ENCODE measurements around the gene FKBP7. TPM values are rescaled to one million over a fixed set of nuclear protein-coding genes. Genes with fewer than 3 reads are reported as not detected.
"Not testable (repeated sequence)": the region's sequence is repeated elsewhere in the genome, so short reads cannot be mapped to it uniquely, and the experiment has no call there.

Gene FKBP7
- total RNA-seq, 2 experiments from 2014 or later: 2.8 to 2.9 TPM

- H3K27ac Mint-ChIP-seq: no peak overlapping the region
- no peaks in the 10 kb centered on the region for H3K27me3 Mint-ChIP-seq
- no peak overlapping the region for H3K4me3 Mint-ChIP-seq
- no peaks in the 10 kb centered on the region for H3K9me3 Mint-ChIP-seq
- H3K36me3 Mint-ChIP-seq: peaks cover 38% of the 10 kb centered on the region
- CTCF ChIA-PET: interaction anchor here (1.0 kb wide), 1 partner anchor 8 kb away, joined by 3 read pairs; no protein-coding TSS in a partner anchor
- intact Hi-C loops (cut with micrococcal nuclease): no loop called here
- no peak for DNase-seq
- POLR2A ChIA-PET: no interaction called here
- H3K4me1 Mint-ChIP-seq (ENCODE audit: low read depth): no peaks in the 10 kb centered on the region
These were observed 37.0 kb downstream of the FKBP7 start for GRCh38 chr2:178441426-178441825.

- H3K27me3 Mint-ChIP-seq: no peaks in the 10 kb centered on the region
- H3K9me3 Mint-ChIP-seq: no peaks in the 10 kb centered on the region
- no peak overlapping the region for H3K27ac Mint-ChIP-seq
- intact Hi-C loops (cut with micrococcal nuclease): no loop called here
- no peak for DNase-seq
- CTCF ChIA-PET: interaction anchor here (1.9 kb wide), 1 partner anchor 22 kb away, joined by 7 read pairs; no protein-coding TSS in a partner anchor
- H3K4me3 Mint-ChIP-seq: no peak overlapping the region
- no peaks in the 10 kb centered on the region for H3K4me1 Mint-ChIP-seq (ENCODE audit: low read depth)
- POLR2A ChIA-PET: no interaction called here
- peaks cover 47% of the 10 kb centered on the region for H3K36me3 Mint-ChIP-seq
These were observed 41.7 kb downstream of the FKBP7 start for GRCh38 chr2:178436662-178437061.

GRCh38 chr2:178429336-178429735 lies 49.1 kb downstream of the FKBP7 start:
- POLR2A ChIA-PET: no interaction called here
- no peak overlapping the region for H3K27ac Mint-ChIP-seq

GRCh38 chr2:178428396-178428806 lies 50.0 kb downstream of the FKBP7 start:
- H3K36me3 Mint-ChIP-seq: peaks cover 73% of the 10 kb centered on the region
- H3K27ac Mint-ChIP-seq: no peak overlapping the region
- CTCF ChIA-PET: interaction anchor here (0.8 kb wide), 1 partner anchor 14 kb away, joined by 6 read pairs; no protein-coding TSS in a partner anchor
- intact Hi-C loops (cut with micrococcal nuclease): no loop called here
- peaks cover 28% of the 10 kb centered on the region for H3K9me3 Mint-ChIP-seq
- H3K4me3 Mint-ChIP-seq: no peak overlapping the region
- POLR2A ChIA-PET: no interaction called here
- DNase-seq: no peak
- H3K4me1 Mint-ChIP-seq (ENCODE audit: low read depth): no peaks in the 10 kb centered on the region
- H3K27me3 Mint-ChIP-seq: no peaks in the 10 kb centered on the region

More at GRCh38 chr2:178429336-178429735, 49.1 kb downstream of the FKBP7 start:
- H3K9me3 Mint-ChIP-seq: peaks cover 22% of the 10 kb centered on the region
- H3K36me3 Mint-ChIP-seq: peaks cover 73% of the 10 kb centered on the region
- CTCF ChIA-PET: no interaction called here
- no peak overlapping the region for H3K4me3 Mint-ChIP-seq
- H3K4me1 Mint-ChIP-seq (ENCODE audit: low read depth): no peaks in the 10 kb centered on the region
- no peak for DNase-seq
- intact Hi-C loops (cut with micrococcal nuclease): no loop called here
- H3K27me3 Mint-ChIP-seq: no peaks in the 10 kb centered on the region

GRCh38 chr2:178427458-178427857 lies 50.9 kb downstream of the FKBP7 start:
- Mint-ChIP-seq H3K27me3 (no peaks in the 10 kb centered on the region), H3K27ac (no peak overlapping the region), H3K9me3 (peaks cover 28% of the 10 kb centered on the region), H3K36me3 (peaks cover 71% of the 10 kb centered on the region), H3K4me3 (no peak overlapping the region), H3K4me1 (ENCODE audit: low read depth) (no peaks in the 10 kb centered on the region)
- DNase-seq: no peak
- POLR2A ChIA-PET: no interaction called here
- intact Hi-C loops (cut with micrococcal nuclease): no loop called here
- CTCF ChIA-PET: no interaction called here

GRCh38 chr2:178426388-178426787 lies 52.0 kb downstream of the FKBP7 start:
- no peaks in the 10 kb centered on the region for H3K4me1 Mint-ChIP-seq (ENCODE audit: low read depth)
- intact Hi-C loops (cut with micrococcal nuclease): no loop called here
- peaks cover 65% of the 10 kb centered on the region for H3K36me3 Mint-ChIP-seq
- no peak for DNase-seq
- ChIA-PET POLR2A (no interaction called here), CTCF (interaction anchor here (1.0 to 2.0 kb wide), 2 partner anchors 12 to 29 kb away, joined by 4 to 10 read pairs; no protein-coding TSS in a partner anchor)
- no peak overlapping the region for H3K4me3 Mint-ChIP-seq
- H3K27me3 Mint-ChIP-seq: no peaks in the 10 kb centered on the region
- no peak overlapping the region for H3K27ac Mint-ChIP-seq
- peaks cover 28% of the 10 kb centered on the region for H3K9me3 Mint-ChIP-seq

- Mint-ChIP-seq H3K4me3 (no peak overlapping the region), H3K27me3 (no peaks in the 10 kb centered on the region), H3K9me3 (peaks cover 28% of the 10 kb centered on the region), H3K36me3 (peaks cover 58% of the 10 kb centered on the region), H3K27ac (no peak overlapping the region), H3K4me1 (ENCODE audit: low read depth) (no peaks in the 10 kb centered on the region)
- ChIA-PET CTCF (interaction anchor here (0.6 to 2.0 kb wide), 3 partner anchors 11 to 28 kb away, joined by 3 to 10 read pairs (median 4); no protein-coding TSS in a partner anchor), POLR2A (no interaction called here)
- intact Hi-C loops (cut with micrococcal nuclease): no loop called here
- no peak for DNase-seq
These were observed 53.1 kb downstream of the FKBP7 start for GRCh38 chr2:178425255-178425827.

- peaks cover 46% of the 10 kb centered on the region for H3K36me3 Mint-ChIP-seq
- H3K9me3 Mint-ChIP-seq: peaks cover 28% of the 10 kb centered on the region
- intact Hi-C loops (cut with micrococcal nuclease): loop anchor here (1.0 kb wide), 1 partner anchor 9 kb away; no protein-coding TSS in a partner anchor
- DNase-seq; H3K4me3 Mint-ChIP-seq; H3K4me1 Mint-ChIP-seq (ENCODE audit: low read depth); POLR2A ChIA-PET; H3K27ac Mint-ChIP-seq; H3K27me3 Mint-ChIP-seq: not testable (repeated sequence)
- CTCF ChIA-PET: interaction anchor here (0.8 to 1.3 kb wide), 2 partner anchors 9 to 10 kb away, joined by 3 to 6 read pairs; no protein-coding TSS in a partner anchor
These were observed 54.7 kb downstream of the FKBP7 start for GRCh38 chr2:178423746-178424145.

GRCh38 chr2:178422097-178422496 lies 56.3 kb downstream of the FKBP7 start:
- intact Hi-C loops (cut with micrococcal nuclease): no loop called here
- Mint-ChIP-seq H3K27ac (no peak overlapping the region), H3K4me1 (ENCODE audit: low read depth) (no peaks in the 10 kb centered on the region), H3K27me3 (no peaks in the 10 kb centered on the region), H3K36me3 (peaks cover 32% of the 10 kb centered on the region), H3K9me3 (peaks cover 28% of the 10 kb centered on the region), H3K4me3 (no peak overlapping the region)
- DNase-seq: no peak
- CTCF ChIA-PET: interaction anchor here (1.4 kb wide), 1 partner anchor 27 kb away, joined by 3 read pairs; no protein-coding TSS in a partner anchor
- POLR2A ChIA-PET: no interaction called here

- Mint-ChIP-seq H3K27ac (no peak overlapping the region), H3K4me1 (ENCODE audit: low read depth) (no peaks in the 10 kb centered on the region), H3K27me3 (no peaks in the 10 kb centered on the region), H3K4me3 (no peak overlapping the region), H3K36me3 (peaks cover 18% of the 10 kb centered on the region), H3K9me3 (peaks cover 17% of the 10 kb centered on the region)
- CTCF ChIA-PET: interaction anchor here (1.4 kb wide), 1 partner anchor 25 kb away, joined by 3 read pairs; no protein-coding TSS in a partner anchor
- no peak for DNase-seq
- POLR2A ChIA-PET: no interaction called here
- intact Hi-C loops (cut with micrococcal nuclease): no loop called here
These were observed 57.9 kb downstream of the FKBP7 start for GRCh38 chr2:178420463-178420999.

- H3K4me3 Mint-ChIP-seq: no peak overlapping the region
- POLR2A ChIA-PET: interaction anchor here (0.6 kb wide), 1 partner anchor 49 kb away, joined by 3 read pairs; no protein-coding TSS in a partner anchor
These were observed 59.3 kb downstream of the FKBP7 start for GRCh38 chr2:178419123-178419522.

GRCh38 chr2:178418426-178418825 lies 60.0 kb downstream of the FKBP7 start:
- Mint-ChIP-seq H3K27ac (no peak overlapping the region), H3K36me3 (peaks cover 6% of the 10 kb centered on the region), H3K27me3 (no peaks in the 10 kb centered on the region), H3K4me1 (ENCODE audit: low read depth) (peaks cover 8% of the 10 kb centered on the region), H3K4me3 (no peak overlapping the region), H3K9me3 (no peaks in the 10 kb centered on the region)
- intact Hi-C loops (cut with micrococcal nuclease): loop anchor here (10.0 kb wide), 2 partner anchors 224 to 476 kb away; partner anchors contain the start of gene OSBPL6
- DNase-seq: no peak
- ChIA-PET CTCF (interaction anchor here (1.2 to 1.7 kb wide), 3 partner anchors 13 to 21 kb away, joined by 5 to 9 read pairs (median 7); no protein-coding TSS in a partner anchor), POLR2A (interaction anchor here (0.6 kb wide), 1 partner anchor 50 kb away, joined by 3 read pairs; no protein-coding TSS in a partner anchor)

More at GRCh38 chr2:178419123-178419522, 59.3 kb downstream of the FKBP7 start:
- peaks cover 9% of the 10 kb centered on the region for H3K36me3 Mint-ChIP-seq
- H3K4me1 Mint-ChIP-seq (ENCODE audit: low read depth): peaks cover 8% of the 10 kb centered on the region
- no peaks in the 10 kb centered on the region for H3K27me3 Mint-ChIP-seq
- peaks cover 4% of the 10 kb centered on the region for H3K9me3 Mint-ChIP-seq
- CTCF ChIA-PET: interaction anchor here (0.7 to 1.7 kb wide), 5 partner anchors 14 to 307 kb away, joined by 3 to 9 read pairs (median 5); partner anchors contain the start of gene RBM45
- intact Hi-C loops (cut with micrococcal nuclease): loop anchor here (10.0 kb wide), 2 partner anchors 224 to 476 kb away; partner anchors contain the start of gene OSBPL6
- DNase-seq: no peak
- H3K27ac Mint-ChIP-seq: no peak overlapping the region

Data from activated CD4-positive, alpha-beta memory T cell treated with anti-CD3 and anti-CD28 coated beads for 36 hours (primary cell).